ENCODE measurements around the gene LATS2. TPM values are rescaled to one million over a fixed set of nuclear protein-coding genes. Genes with fewer than 3 reads are reported as not detected.
A peak's percentile ranks its signal among the peaks of the same experiment; 100 is the strongest.
"Not testable (repeated sequence)": the region's sequence is repeated elsewhere in the genome, so short reads cannot be mapped to it uniquely, and the experiment has no call there.

Gene LATS2
- total RNA-seq, 1 donor from 2014 or later, result 49.0 TPM

- Histone ChIP-seq H3K4me3 (no peak overlapping the region), H3K27me3 (no peaks in the 10 kb centered on the region), H3K9me3 (no peaks in the 10 kb centered on the region), H3K27ac (no peak overlapping the region), H3K36me3 (no peaks in the 10 kb centered on the region), H3K4me1 (no peaks in the 10 kb centered on the region)
- DNase-seq (ENCODE audit: low spot score in 2 of 2), result no peak
- TF ChIP-seq CTCF (IDR thresholded peaks at IDR 0.05), result no peak
- intact Hi-C loops (cut with DNase I), result no loop called here
These were observed 105.9 kb downstream of the LATS2 start for GRCh38 chr13:20955496-20955895.

- H3K9me3 ChIP-seq, result no peaks in the 10 kb centered on the region
- H3K4me1 ChIP-seq, result no peaks in the 10 kb centered on the region
- H3K27ac ChIP-seq, result no peak overlapping the region
- H3K4me3 ChIP-seq, result no peak overlapping the region
- no peaks in the 10 kb centered on the region for H3K27me3 ChIP-seq
- intact Hi-C loops (cut with DNase I), result no loop called here
- no peak for DNase-seq (ENCODE audit: low spot score in 2 of 2)
- H3K36me3 ChIP-seq, result no peaks in the 10 kb centered on the region
- TF ChIP-seq CTCF (IDR thresholded peaks at IDR 0.05), result no peak
These were observed 108.0 kb downstream of the LATS2 start for GRCh38 chr13:20953245-20953931.

- Histone ChIP-seq H3K36me3 (no peaks in the 10 kb centered on the region), H3K4me3 (no peak overlapping the region), H3K27ac (no peak overlapping the region), H3K4me1 (no peaks in the 10 kb centered on the region), H3K9me3 (no peaks in the 10 kb centered on the region), H3K27me3 (no peaks in the 10 kb centered on the region)
- no peak for DNase-seq (ENCODE audit: low spot score in 2 of 2)
- intact Hi-C loops (cut with DNase I), result no loop called here
- no peak for TF ChIP-seq CTCF (IDR thresholded peaks at IDR 0.05)
These were observed 108.5 kb downstream of the LATS2 start for GRCh38 chr13:20952838-20953237.

- DNase-seq (ENCODE audit: low spot score in 2 of 2); H3K27me3 ChIP-seq; H3K36me3 ChIP-seq; H3K4me1 ChIP-seq; H3K9me3 ChIP-seq; H3K4me3 ChIP-seq; intact Hi-C loops (cut with DNase I); H3K27ac ChIP-seq: not testable (repeated sequence)
These were observed 113.4 kb downstream of the LATS2 start for GRCh38 chr13:20948001-20948400.

- Histone ChIP-seq H3K27me3 (no peaks in the 10 kb centered on the region), H3K27ac (no peak overlapping the region), H3K4me3 (peak overlapping the region; percentile 24 to 51), H3K9me3 (no peaks in the 10 kb centered on the region), H3K36me3 (no peaks in the 10 kb centered on the region), H3K4me1 (peaks cover 0 to 4% of the 10 kb centered on the region in 2 donors)
- DNase-seq (ENCODE audit: low spot score in 2 of 2), result peak in 1 of 2 donors; percentile 70
- no peak for TF ChIP-seq CTCF (IDR thresholded peaks at IDR 0.05)
- intact Hi-C loops (cut with DNase I), result no loop called here
These were observed 115.4 kb downstream of the LATS2 start for GRCh38 chr13:20945952-20946383.

GRCh38 chr13:20942938-20943559 is 118.3 kb downstream of the LATS2 start:
- Histone ChIP-seq H3K27me3 (no peaks in the 10 kb centered on the region), H3K4me1 (peaks cover 0 to 4% of the 10 kb centered on the region in 2 donors), H3K36me3 (no peaks in the 10 kb centered on the region), H3K4me3 (peak overlapping the region in 1 of 2 donors; percentile 28), H3K9me3 (no peaks in the 10 kb centered on the region), H3K27ac (peak overlapping the region in 1 of 2 donors; percentile 40)
- intact Hi-C loops (cut with DNase I), result loop anchor here (1.0 to 5.0 kb wide), 6 partner anchors 41 to 536 kb away; partner anchors contain the start of genes LATS2, MRPL57, SKA3 and XPO4
- DNase-seq (ENCODE audit: low spot score in 2 of 2), result no peak
- TF ChIP-seq CTCF (IDR thresholded peaks at IDR 0.05), result no peak

GRCh38 chr13:20940511-20940910 is 120.9 kb downstream of the LATS2 start:
- not testable (repeated sequence) for H3K4me1 ChIP-seq; DNase-seq (ENCODE audit: low spot score in 2 of 2); H3K27me3 ChIP-seq; H3K9me3 ChIP-seq; H3K4me3 ChIP-seq; H3K36me3 ChIP-seq; H3K27ac ChIP-seq
- intact Hi-C loops (cut with DNase I), result loop anchor here (5.0 kb wide), 1 partner anchor 237 kb away; the partner anchor contains the start of genes MRPL57 and SKA3

Data from ascending aorta (tissue), 2 donors.